Neuron (in vitro differentiated cells): ENCODE data around the gene CAMK1D.

Experiments used
- H2AFZ ChIP-seq: one replicate; pipeline ENCODE4 v1.6.1; 2013; ENCODE audit warnings: low read depth, mild to moderate bottlenecking, inconsistent platforms, low read length, moderate library complexity
- H3K27me3 ChIP-seq: one replicate; pipeline ENCODE4 v1.6.1; 2013; ENCODE audit warnings: low read length; ENCODE audit not compliant: insufficient read depth
- H3K36me3 ChIP-seq: one replicate; pipeline ENCODE4 v1.6.1; 2013; ENCODE audit warnings: low read length; ENCODE audit not compliant: insufficient read depth
- H3K4me1 ChIP-seq: one replicate; pipeline ENCODE4 v1.6.1; 2013; ENCODE audit warnings: low read length; ENCODE audit not compliant: insufficient read depth
- H3K4me3 ChIP-seq: 2 replicates; pipeline ENCODE4 v1.5.1; 2013; ENCODE audit warnings: mild to moderate bottlenecking, low read length, moderate library complexity
- H3K9me3 ChIP-seq: one replicate; pipeline ENCODE4 v1.6.1; 2013; ENCODE audit warnings: low read length

CAMK1D gene

GRCh38 chr10:12510501-12510941 lies 161.2 kb downstream of the CAMK1D start:
- Histone ChIP-seq H3K4me3 (no peak overlapping the region), H3K27me3 (no peaks in the 10 kb centered on the region)

GRCh38 chr10:12510984-12511383 lies 161.6 kb downstream of the CAMK1D start:
- Histone ChIP-seq H3K4me3 (no peak overlapping the region), H2AFZ (peak overlapping the region; percentile 21), H3K36me3 (no peaks in the 10 kb centered on the region), H3K27me3 (no peaks in the 10 kb centered on the region), H3K9me3 (no peaks in the 10 kb centered on the region), H3K4me1 (peaks cover 19% of the 10 kb centered on the region)

More at GRCh38 chr10:12510501-12510941, 161.2 kb downstream of the CAMK1D start:
- Histone ChIP-seq H2AFZ (peak overlapping the region; percentile 21), H3K9me3 (no peaks in the 10 kb centered on the region), H3K36me3 (no peaks in the 10 kb centered on the region), H3K4me1 (peaks cover 19% of the 10 kb centered on the region)

GRCh38 chr10:12511651-12512050 lies 162.3 kb downstream of the CAMK1D start:
- Histone ChIP-seq H3K4me3 (no peak overlapping the region), H3K27me3 (no peaks in the 10 kb centered on the region), H3K4me1 (peaks cover 19% of the 10 kb centered on the region), H3K36me3 (no peaks in the 10 kb centered on the region), H2AFZ (no peak overlapping the region), H3K9me3 (no peaks in the 10 kb centered on the region)

- Histone ChIP-seq H3K27me3 (no peaks in the 10 kb centered on the region), H3K4me3 (no peak overlapping the region), H3K9me3 (no peaks in the 10 kb centered on the region), H3K36me3 (no peaks in the 10 kb centered on the region), H3K4me1 (peaks cover 19% of the 10 kb centered on the region), H2AFZ (no peak overlapping the region)
These were observed 163.1 kb downstream of the CAMK1D start for GRCh38 chr10:12512332-12513002.

GRCh38 chr10:12513003-12513365 lies 163.6 kb downstream of the CAMK1D start:
- no peaks in the 10 kb centered on the region for H3K27me3 ChIP-seq
- H2AFZ ChIP-seq, result no peak overlapping the region
- no peaks in the 10 kb centered on the region for H3K9me3 ChIP-seq
- peaks cover 19% of the 10 kb centered on the region for H3K4me1 ChIP-seq
- no peaks in the 10 kb centered on the region for H3K36me3 ChIP-seq
- H3K4me3 ChIP-seq, result no peak overlapping the region

GRCh38 chr10:12513775-12514673 lies 164.7 kb downstream of the CAMK1D start:
- H3K9me3 ChIP-seq, result no peaks in the 10 kb centered on the region
- no peaks in the 10 kb centered on the region for H3K27me3 ChIP-seq
- H3K4me3 ChIP-seq, result no peak overlapping the region
- peaks cover 19% of the 10 kb centered on the region for H3K4me1 ChIP-seq
- no peak overlapping the region for H2AFZ ChIP-seq
- no peaks in the 10 kb centered on the region for H3K36me3 ChIP-seq

- no peaks in the 10 kb centered on the region for H3K36me3 ChIP-seq
- H3K27me3 ChIP-seq, result no peaks in the 10 kb centered on the region
- H2AFZ ChIP-seq, result no peak overlapping the region
- no peak overlapping the region for H3K4me3 ChIP-seq
- no peaks in the 10 kb centered on the region for H3K9me3 ChIP-seq
- peaks cover 6% of the 10 kb centered on the region for H3K4me1 ChIP-seq
These were observed 168.7 kb downstream of the CAMK1D start for GRCh38 chr10:12518024-12518423.

GRCh38 chr10:12521423-12521822 lies 172.1 kb downstream of the CAMK1D start:
- Histone ChIP-seq H3K4me1 (no peaks in the 10 kb centered on the region), H3K4me3 (no peak overlapping the region), H3K27me3 (no peaks in the 10 kb centered on the region), H2AFZ (no peak overlapping the region), H3K9me3 (no peaks in the 10 kb centered on the region), H3K36me3 (no peaks in the 10 kb centered on the region)

- Histone ChIP-seq H3K4me1 (no peaks in the 10 kb centered on the region), H3K4me3 (no peak overlapping the region), H3K9me3 (no peaks in the 10 kb centered on the region), H3K36me3 (no peaks in the 10 kb centered on the region), H2AFZ (no peak overlapping the region), H3K27me3 (no peaks in the 10 kb centered on the region)
These were observed 177.0 kb downstream of the CAMK1D start for GRCh38 chr10:12526311-12526710.

- Histone ChIP-seq H3K27me3 (no peaks in the 10 kb centered on the region), H3K9me3 (no peaks in the 10 kb centered on the region)
These were observed 180.6 kb downstream of the CAMK1D start for GRCh38 chr10:12529976-12530375.

GRCh38 chr10:12531305-12532220 lies 182.2 kb downstream of the CAMK1D start:
- Histone ChIP-seq H3K4me1 (no peaks in the 10 kb centered on the region), H3K36me3 (no peaks in the 10 kb centered on the region), H3K9me3 (no peaks in the 10 kb centered on the region), H2AFZ (no peak overlapping the region), H3K27me3 (no peaks in the 10 kb centered on the region), H3K4me3 (no peak overlapping the region)

More at GRCh38 chr10:12529976-12530375, 180.6 kb downstream of the CAMK1D start:
- Histone ChIP-seq H3K4me3 (no peak overlapping the region), H3K36me3 (no peaks in the 10 kb centered on the region), H2AFZ (no peak overlapping the region), H3K4me1 (no peaks in the 10 kb centered on the region)

- no peak overlapping the region for H2AFZ ChIP-seq
- H3K36me3 ChIP-seq, result no peaks in the 10 kb centered on the region
- H3K4me1 ChIP-seq, result peaks cover 5% of the 10 kb centered on the region
- H3K4me3 ChIP-seq, result no peak overlapping the region
- no peaks in the 10 kb centered on the region for H3K27me3 ChIP-seq
- no peaks in the 10 kb centered on the region for H3K9me3 ChIP-seq
These were observed 183.8 kb downstream of the CAMK1D start for GRCh38 chr10:12533151-12533550.
